HepG2 (cell line): ENCODE results near the gene DMKN. TPM values are rescaled to one million over a fixed set of nuclear protein-coding genes. Genes with fewer than 3 reads are reported as not detected.

Experiments used
- ATAC-seq: fragments of 200-7000 bp; cut with Tn5 transposase; 3 replicates; pipeline ENCODE4 v1.9.1; 2020; ENCODE audit warnings: mild to moderate bottlenecking, moderate library complexity
- BruUV-seq: library from RNA; stranded (reverse); fragments of 400-500 nt; replicated peaks from 2 replicates; lab custom pipeline; 2021; lab: Mats Ljungman, UMichigan
- CTCF ChIA-PET: fragments of 300-600 bp; formaldehyde crosslinking; extraction: SDS; loops from one replicate; lab custom pipeline; 2021; ENCODE audit warnings: low total read pairs, inconsistent platforms, low intra/inter-chr PET ratio; lab: Yijun Ruan, JAX
- POLR2A ChIA-PET: fragments of 350-600 bp; sonication (Branson Sonifier 250); formaldehyde crosslinking; loops from one replicate; lab custom pipeline; 2020; ENCODE audit warnings: antibody characterized with exemption, inconsistent platforms; lab: Yijun Ruan, JAX
- DNase-seq: peaks from one replicate; pipeline ENCODE4 v3.0.0-alpha.2; 2015; ENCODE audit warnings: low spot score
- FAIRE-seq: peaks from 3 replicates; lab custom pipeline; 2011; peaks lifted over from hg19 to GRCh38; lab: Jason Lieb, UNC
- H2AFZ ChIP-seq: one replicate; pipeline ENCODE4 v1.6.1; 2011; ENCODE audit warnings: low read length, inconsistent platforms
- H3K27ac ChIP-seq: fragments of 300-600 bp; 3 replicates; pipeline ENCODE4 v1.8.0; 2011; ENCODE audit warnings: mixed run types, mild to moderate bottlenecking, mixed read lengths, low read length, inconsistent platforms; ENCODE audit not compliant: insufficient read depth; ENCODE audit errors: extremely low read length
- H3K27me3 ChIP-seq, 2 experiments: fragments of 200-600 bp in 1 of 2; 2 replicates in 1 of 2; 3 replicates in 1 of 2; pipeline versions ENCODE4 v1.6.0 to v1.8.0; 2011; ENCODE audit warnings: low read length in 2 of 2, mild to moderate bottlenecking in 2 of 2, moderate library complexity in 2 of 2, inconsistent platforms in 1 of 2; ENCODE audit not compliant: insufficient read depth in 2 of 2, control insufficient read depth in 1 of 2
- H3K36me3 ChIP-seq, 2 experiments: fragments of 200-600 bp in 1 of 2; replicated peaks in 1 of 2; 2 replicates in 1 of 2; 3 replicates in 1 of 2; pipeline versions ENCODE4 v1.5.1 to v1.8.0; 2011; ENCODE audit warnings: low read length in 2 of 2, inconsistent platforms in 1 of 2; ENCODE audit not compliant: insufficient read depth in 2 of 2, control insufficient read depth in 1 of 2
- H3K4me1 ChIP-seq: 2 replicates; pipeline ENCODE4 v1.5.1; 2012; ENCODE audit warnings: low read length, inconsistent platforms; ENCODE audit not compliant: insufficient read depth
- H3K4me2 ChIP-seq: 2 replicates; pipeline ENCODE4 v1.6.0; 2011; ENCODE audit warnings: low read depth, low read length, inconsistent platforms
- H3K4me3 ChIP-seq, 3 experiments: fragments of 200-600 bp in 1 of 3; sonication (generic), shearing (Covaris generic) in 1 of 3; replicated peaks in 1 of 3; 2 replicates each; pipeline ENCODE4 v1.5.1; 2011 to 2016; ENCODE audit warnings: low read length in 3 of 3, inconsistent platforms in 2 of 3, low read depth in 2 of 3, mild to moderate bottlenecking in 2 of 3, control low read depth in 1 of 3, mixed read lengths in 1 of 3; ENCODE audit not compliant: insufficient read depth in 1 of 3
- H3K79me2 ChIP-seq: one replicate; pipeline ENCODE4 v1.6.1; 2011; ENCODE audit warnings: low read length, inconsistent platforms; ENCODE audit not compliant: insufficient read depth
- H3K9ac ChIP-seq: 2 replicates; pipeline ENCODE4 v1.6.0; 2011; ENCODE audit warnings: mild to moderate bottlenecking, low read depth, low read length, inconsistent platforms; ENCODE audit not compliant: insufficient read depth
- H3K9me3 ChIP-seq: 2 replicates; pipeline ENCODE4 v1.5.1; 2012; ENCODE audit warnings: mild to moderate bottlenecking, low read length
- H4K20me1 ChIP-seq: 2 replicates; pipeline ENCODE4 v1.6.0; 2011; ENCODE audit warnings: inconsistent platforms, mild to moderate bottlenecking, low read length, moderate library complexity; ENCODE audit not compliant: insufficient read depth
- AGO2 ChIP-seq: fragments of 200-400 bp; formaldehyde crosslinking; optimal IDR thresholded peaks from 2 replicates; pipeline ENCODE3; 2017; ENCODE audit warnings: mild to moderate bottlenecking, low read depth, low read length, moderate library complexity
- ARID3A ChIP-seq: IDR thresholded peaks from 2 replicates; pipeline ENCODE4 v1.6.1; 2012; ENCODE audit warnings: low read depth, low read length, improper control_type of control experiment
- CSRNP1 ChIP-seq: sonication (generic); formaldehyde crosslinking; IDR thresholded peaks from 2 replicates; pipeline ENCODE4 v1.8.1; 2023; ENCODE audit warnings: mild to moderate bottlenecking, missing genetic modification reagents
- ELK4 ChIP-seq: sonication (generic); formaldehyde crosslinking; IDR thresholded peaks from 2 replicates; pipeline ENCODE4 v1.9.0; 2021; ENCODE audit warnings: missing genetic modification reagents, borderline replicate concordance
- HMG20B ChIP-seq: conservative IDR thresholded peaks from 2 replicates; pipeline ENCODE4 v1.6.1; 2016; ENCODE audit warnings: missing genetic modification reagents, missing compliant biosample characterization
- HNRNPLL ChIP-seq: fragments of 200-400 bp; formaldehyde crosslinking; IDR thresholded peaks from 2 replicates; pipeline ENCODE4 v1.6.1; 2017; ENCODE audit warnings: mild to moderate bottlenecking, low read depth, low read length; ENCODE audit not compliant: poor library complexity, severe bottlenecking
- JARID2 ChIP-seq: sonication (generic); formaldehyde crosslinking; IDR thresholded peaks from 2 replicates; pipeline ENCODE4 v1.8.1; 2023; ENCODE audit warnings: missing genetic modification reagents, inconsistent platforms; ENCODE audit not compliant: insufficient replicate concordance
- MXD1 ChIP-seq: sonication (generic); formaldehyde crosslinking; IDR thresholded peaks from 2 replicates; pipeline ENCODE4 v1.4.0; 2020; ENCODE audit warnings: mild to moderate bottlenecking, missing genetic modification reagents
- PHF21A ChIP-seq: sonication (generic); formaldehyde crosslinking; IDR thresholded peaks from 2 replicates; pipeline ENCODE4 v1.5.0; 2020; ENCODE audit warnings: mild to moderate bottlenecking, missing genetic modification reagents
- SOX5 ChIP-seq: IDR thresholded peaks from 2 replicates; pipeline ENCODE4 v1.6.1; 2016; ENCODE audit warnings: borderline replicate concordance
- TFDP1 ChIP-seq: IDR thresholded peaks from 2 replicates; pipeline ENCODE4 v1.6.1; 2016; ENCODE audit warnings: missing compliant biosample characterization, missing genetic modification reagents, borderline replicate concordance
- ZNF644 ChIP-seq: IDR thresholded peaks from 2 replicates; pipeline ENCODE4 v1.6.1; 2016; ENCODE audit warnings: low read depth
- ZNF724P ChIP-seq: sonication (generic); formaldehyde crosslinking; IDR thresholded peaks from 2 replicates; pipeline ENCODE4 v1.8.0; 2022; ENCODE audit warnings: missing genetic modification reagents, borderline replicate concordance
- ZNF777 ChIP-seq: sonication (generic); formaldehyde crosslinking; IDR thresholded peaks from 2 replicates; pipeline ENCODE4 v1.4.0; 2020; ENCODE audit warnings: missing genetic modification reagents
- ZNF891 ChIP-seq: sonication (generic); formaldehyde crosslinking; IDR thresholded peaks from 2 replicates; pipeline ENCODE4 v1.5.0; 2020; ENCODE audit warnings: mild to moderate bottlenecking, missing genetic modification reagents
- ZZZ3 ChIP-seq: sonication (generic); formaldehyde crosslinking; IDR thresholded peaks from 2 replicates; pipeline ENCODE4 v1.4.0; 2020; ENCODE audit warnings: missing genetic modification reagents, mild to moderate bottlenecking, borderline replicate concordance
- WGBS: methylation state at CpG from one replicate; pipeline ENCODE4 v1.1.6; 2017; ENCODE audit warnings: low lambda C conversion rate; 5-methylcytosine and 5-hydroxymethylcytosine counted together
- in situ Hi-C: cut with HindIII; loops from 2 replicates; pipeline ENCODE4 v1.10.0; 2017; ENCODE audit warnings: low pct_unique_long_range_greater_than_20kb; ENCODE audit not compliant: extremely low pct_ligation_motif_present
- intact Hi-C: fragments of 100-400 bp; cut with micrococcal nuclease; formaldehyde crosslinking; loops from one replicate; pipeline ENCODE4 v1.10.0; 2022; ENCODE audit not compliant: unreplicated experiment
- polyA plus RNA-seq, 8 experiments: library from polyadenylated mRNA; depleted of rRNA in 3 of 8; stranded (reverse) in 7 of 8; unstranded in 1 of 8; fragments of >200 nt; fragmentation: Illumina TruSeq in 4 of 8; extraction: Trizol in 4 of 8; gene quantifications; 2 replicates each; pipeline versions ENCODE4 v1.2.1 to v1.2.3, GENCODE V29; 2011 to 2016; ENCODE audit warnings: low read depth in 4 of 8, missing spikeins in 1 of 8, mixed read lengths in 1 of 8; ENCODE audit not compliant: insufficient read depth in 1 of 8
- total RNA-seq, 5 experiments: library from RNA; depleted of rRNA; stranded (reverse); fragments of >200 nt; fragmentation: Illumina TruSeq; extraction: Trizol; gene quantifications; 2 replicates each; pipeline ENCODE4 v1.2.3, GENCODE V29; 2016; ENCODE audit warnings: low read depth in 1 of 5

The DMKN gene
- total and polyA plus RNA-seq, 2 of the 13 experiments (the other 11 are each of a cell fraction or from before 2014, with no cell fraction given) = 50.8 to 57.1 TPM

- H3K36me3 ChIP-seq = peaks cover 2 to 4% of the 10 kb centered on the region in 2 experiments; a peak in 3 of 5 replicates
- ChIA-PET CTCF (interaction anchor here (1.2 to 1.7 kb wide), 4 partner anchors 39 to 262 kb away, joined by 3 to 5 read pairs (median 4); no protein-coding TSS in a partner anchor), POLR2A (interaction anchor here (0.6 to 1.4 kb wide), 11 partner anchors 8 to 241 kb away, joined by 3 to 5 read pairs (median 4); partner anchors contain the start of gene COX6B1)
- ATAC-seq = peak; percentile 85
- in situ Hi-C loops (no loop called here), intact Hi-C loops (loop anchor here (1.0 kb wide), 1 partner anchor 35 kb away; the partner anchor contains the start of gene TMEM147)
- H3K9ac ChIP-seq = peak overlapping the region; percentile 69
- peaks cover 55% of the 10 kb centered on the region for H3K4me1 ChIP-seq
- H4K20me1 ChIP-seq = no peaks in the 10 kb centered on the region
- peak overlapping the region; percentile 65 to 78 (median 69) for H3K4me3 ChIP-seq
- TSS peak; percentile 84 for BruUV-seq
- DNase-seq = peak; percentile 75
- H3K9me3 ChIP-seq = no peaks in the 10 kb centered on the region
- peak overlapping the region; percentile 95 for H2AFZ ChIP-seq
- peak; percentile 86 for FAIRE-seq
- 0% methylated on average over 21 of the region's 39 CpGs for WGBS
- H3K27me3 ChIP-seq = peaks cover 1 to 28% of the 10 kb centered on the region in 2 experiments; a peak in 2 of 5 replicates
- H3K4me2 ChIP-seq = peak overlapping the region; percentile 93
- H3K79me2 ChIP-seq = no peaks in the 10 kb centered on the region
- H3K27ac ChIP-seq = peak overlapping the region; percentile 58
- no peak for TF ChIP-seq ZZZ3 (CRISPR knock-in tag)
- TF ChIP-seq ZNF891 = no peak
- no peak for TF ChIP-seq AGO2
- TF ChIP-seq ZNF644 = 0 out of 2 replicates have a peak, but pooled peaks have one; percentile 9
- no peak for TF ChIP-seq TFDP1 (CRISPR knock-in tag)
- TF ChIP-seq ELK4 (CRISPR knock-in tag) = no peak
- no peak for TF ChIP-seq ZNF724P (CRISPR knock-in tag)
- TF ChIP-seq HMG20B (CRISPR knock-in tag) = no peak; the same call in 1 of the 2 replicates
- TF ChIP-seq PHF21A (CRISPR knock-in tag) = peak; percentile 77
- TF ChIP-seq SOX5 (CRISPR knock-in tag) = peak; percentile 47; the same call in 1 of the 2 replicates
- TF ChIP-seq JARID2 (CRISPR knock-in tag) = no peak
- no peak for TF ChIP-seq CSRNP1
- no peak for TF ChIP-seq ARID3A
- TF ChIP-seq MXD1 (CRISPR knock-in tag) = 0 out of 2 replicates have a peak, but pooled peaks have one; percentile 10
- peak; percentile 63 for TF ChIP-seq HNRNPLL
- TF ChIP-seq ZNF777 (CRISPR knock-in tag) = no peak
These were observed 3.4 kb downstream of the DMKN start for GRCh38 chr19:35509861-35510625.
